Measurements from ENCODE around the gene SORCS3.

The SORCS3 gene

GRCh38 chr10:105161767-105162166, 520.7 kb downstream of the SORCS3 start:
- Mint-ChIP-seq H3K27ac (no peak overlapping the region), H3K9me3 (peaks cover 10% of the 10 kb centered on the region), H3K36me3 (no peaks in the 10 kb centered on the region), H3K4me1 (no peaks in the 10 kb centered on the region), H3K4me3 (no peak overlapping the region)
- ATAC-seq (no peak), DNase-seq (ENCODE audit: low spot score in 2 of 2) (no peak)

GRCh38 chr10:105170521-105170920, 529.4 kb downstream of the SORCS3 start:
- ATAC-seq (no peak), DNase-seq (ENCODE audit: low spot score in 2 of 2) (no peak)
- H3K27ac Mint-ChIP-seq = no peak overlapping the region
- H3K4me1 Mint-ChIP-seq = no peaks in the 10 kb centered on the region
- no peak overlapping the region for H3K4me3 Mint-ChIP-seq
- peaks cover 22% of the 10 kb centered on the region for H3K9me3 Mint-ChIP-seq
- H3K36me3 Mint-ChIP-seq = no peaks in the 10 kb centered on the region

GRCh38 chr10:105171945-105172344, 530.9 kb downstream of the SORCS3 start:
- Mint-ChIP-seq H3K4me3 (no peak overlapping the region), H3K9me3 (peaks cover 22% of the 10 kb centered on the region), H3K27ac (no peak overlapping the region), H3K36me3 (no peaks in the 10 kb centered on the region), H3K4me1 (no peaks in the 10 kb centered on the region)
- no peak for DNase-seq (ENCODE audit: low spot score in 2 of 2)
- ATAC-seq = no peak

- Mint-ChIP-seq H3K27ac (no peak overlapping the region), H3K4me3 (no peak overlapping the region), H3K4me1 (no peaks in the 10 kb centered on the region), H3K36me3 (no peaks in the 10 kb centered on the region), H3K9me3 (peaks cover 2% of the 10 kb centered on the region)
- ATAC-seq (no peak), DNase-seq (ENCODE audit: low spot score in 2 of 2) (no peak)
Measured at GRCh38 chr10:105181626-105182025, 540.5 kb downstream of the SORCS3 start.

- ATAC-seq (no peak), DNase-seq (ENCODE audit: low spot score in 2 of 2) (no peak)
- Mint-ChIP-seq H3K4me1 (no peaks in the 10 kb centered on the region), H3K4me3 (no peak overlapping the region), H3K36me3 (no peaks in the 10 kb centered on the region), H3K9me3 (peaks cover 7% of the 10 kb centered on the region), H3K27ac (no peak overlapping the region)
Measured at GRCh38 chr10:105183536-105183935, 542.4 kb downstream of the SORCS3 start.

GRCh38 chr10:105185161-105185560, 544.1 kb downstream of the SORCS3 start:
- H3K9me3 Mint-ChIP-seq = peaks cover 7% of the 10 kb centered on the region
- ATAC-seq (no peak), DNase-seq (ENCODE audit: low spot score in 2 of 2) (no peak)
- no peaks in the 10 kb centered on the region for H3K36me3 Mint-ChIP-seq
- no peak overlapping the region for H3K27ac Mint-ChIP-seq
- H3K4me3 Mint-ChIP-seq = no peak overlapping the region
- no peaks in the 10 kb centered on the region for H3K4me1 Mint-ChIP-seq

- DNase-seq (ENCODE audit: low spot score in 2 of 2) (no peak), ATAC-seq (no peak)
- H3K4me3 Mint-ChIP-seq = no peak overlapping the region
- no peaks in the 10 kb centered on the region for H3K4me1 Mint-ChIP-seq
- H3K36me3 Mint-ChIP-seq = no peaks in the 10 kb centered on the region
- peaks cover 7% of the 10 kb centered on the region for H3K9me3 Mint-ChIP-seq
- H3K27ac Mint-ChIP-seq = no peak overlapping the region
Measured at GRCh38 chr10:105187243-105187642, 546.2 kb downstream of the SORCS3 start.

GRCh38 chr10:105188737-105189462, 547.8 kb downstream of the SORCS3 start:
- no peaks in the 10 kb centered on the region for H3K4me1 Mint-ChIP-seq
- H3K27ac Mint-ChIP-seq = no peak overlapping the region
- ATAC-seq (no peak), DNase-seq (ENCODE audit: low spot score in 2 of 2) (no peak)
- H3K36me3 Mint-ChIP-seq = no peaks in the 10 kb centered on the region
- peaks cover 5% of the 10 kb centered on the region for H3K9me3 Mint-ChIP-seq
- no peak overlapping the region for H3K4me3 Mint-ChIP-seq

- H3K4me1 Mint-ChIP-seq = no peaks in the 10 kb centered on the region
- H3K36me3 Mint-ChIP-seq = no peaks in the 10 kb centered on the region
- no peak overlapping the region for H3K27ac Mint-ChIP-seq
- no peak for ATAC-seq
- DNase-seq (ENCODE audit: low spot score in 2 of 2) = no peak
- no peak overlapping the region for H3K4me3 Mint-ChIP-seq
- peaks cover 5% of the 10 kb centered on the region for H3K9me3 Mint-ChIP-seq
Measured at GRCh38 chr10:105189463-105189800, 548.3 kb downstream of the SORCS3 start.

- Mint-ChIP-seq H3K4me3 (no peak overlapping the region), H3K36me3 (no peaks in the 10 kb centered on the region), H3K9me3 (peaks cover 5% of the 10 kb centered on the region), H3K27ac (no peak overlapping the region), H3K4me1 (no peaks in the 10 kb centered on the region)
- DNase-seq (ENCODE audit: low spot score in 2 of 2) (no peak), ATAC-seq (no peak)
Measured at GRCh38 chr10:105192146-105192545, 551.1 kb downstream of the SORCS3 start.

- DNase-seq (ENCODE audit: low spot score in 2 of 2) (no peak), ATAC-seq (no peak)
- peaks cover 4% of the 10 kb centered on the region for H3K9me3 Mint-ChIP-seq
- no peak overlapping the region for H3K4me3 Mint-ChIP-seq
- H3K4me1 Mint-ChIP-seq = no peaks in the 10 kb centered on the region
- no peaks in the 10 kb centered on the region for H3K36me3 Mint-ChIP-seq
- no peak overlapping the region for H3K27ac Mint-ChIP-seq
Measured at GRCh38 chr10:105192861-105193260, 551.8 kb downstream of the SORCS3 start.

GRCh38 chr10:105195831-105196230, 554.7 kb downstream of the SORCS3 start:
- H3K27ac Mint-ChIP-seq = no peak overlapping the region
- H3K4me3 Mint-ChIP-seq = no peak overlapping the region
- no peaks in the 10 kb centered on the region for H3K36me3 Mint-ChIP-seq
- peaks cover 4% of the 10 kb centered on the region for H3K9me3 Mint-ChIP-seq
- no peaks in the 10 kb centered on the region for H3K4me1 Mint-ChIP-seq
- no peak for DNase-seq (ENCODE audit: low spot score in 2 of 2)
- ATAC-seq = no peak

GRCh38 chr10:105197598-105198364, 556.7 kb downstream of the SORCS3 start:
- Mint-ChIP-seq H3K4me1 (no peaks in the 10 kb centered on the region), H3K4me3 (no peak overlapping the region), H3K36me3 (no peaks in the 10 kb centered on the region), H3K9me3 (peaks cover 9% of the 10 kb centered on the region), H3K27ac (no peak overlapping the region)
- DNase-seq (ENCODE audit: low spot score in 2 of 2) = no peak
- no peak for ATAC-seq

- no peak for DNase-seq (ENCODE audit: low spot score in 2 of 2)
- no peaks in the 10 kb centered on the region for H3K36me3 Mint-ChIP-seq
- no peak overlapping the region for H3K4me3 Mint-ChIP-seq
- peaks cover 11% of the 10 kb centered on the region for H3K9me3 Mint-ChIP-seq
- H3K27ac Mint-ChIP-seq = no peak overlapping the region
- ATAC-seq = no peak
- H3K4me1 Mint-ChIP-seq = no peaks in the 10 kb centered on the region
Measured at GRCh38 chr10:105206616-105207015, 565.5 kb downstream of the SORCS3 start.

- Mint-ChIP-seq H3K27ac (no peak overlapping the region), H3K36me3 (no peaks in the 10 kb centered on the region), H3K9me3 (peaks cover 6% of the 10 kb centered on the region), H3K4me3 (no peak overlapping the region), H3K4me1 (no peaks in the 10 kb centered on the region)
- DNase-seq (ENCODE audit: low spot score in 2 of 2) (no peak), ATAC-seq (no peak)
Measured at GRCh38 chr10:105207476-105207995, 566.4 kb downstream of the SORCS3 start.

GRCh38 chr10:105210546-105210945, 569.5 kb downstream of the SORCS3 start:
- no peak for DNase-seq (ENCODE audit: low spot score in 2 of 2)
- Mint-ChIP-seq H3K4me3 (no peak overlapping the region), H3K9me3 (peaks cover 9% of the 10 kb centered on the region), H3K4me1 (no peaks in the 10 kb centered on the region), H3K36me3 (no peaks in the 10 kb centered on the region), H3K27ac (no peak overlapping the region)
- ATAC-seq = no peak

Data from stimulated activated effector memory CD8-positive, alpha-beta T cell treated with anti-CD3 and anti-CD28 coated beads, Interleukin-12 subunit alpha, Interleukin-12 subunit beta, amount 100 ng/mL, for 72 hours (primary cell).